ENCODE measurements around the gene ITGB4.
"Not testable (repeated sequence)": the region's sequence is repeated elsewhere in the genome, so short reads cannot be mapped to it uniquely, and the experiment has no call there.

Gene ITGB4

DNA sequence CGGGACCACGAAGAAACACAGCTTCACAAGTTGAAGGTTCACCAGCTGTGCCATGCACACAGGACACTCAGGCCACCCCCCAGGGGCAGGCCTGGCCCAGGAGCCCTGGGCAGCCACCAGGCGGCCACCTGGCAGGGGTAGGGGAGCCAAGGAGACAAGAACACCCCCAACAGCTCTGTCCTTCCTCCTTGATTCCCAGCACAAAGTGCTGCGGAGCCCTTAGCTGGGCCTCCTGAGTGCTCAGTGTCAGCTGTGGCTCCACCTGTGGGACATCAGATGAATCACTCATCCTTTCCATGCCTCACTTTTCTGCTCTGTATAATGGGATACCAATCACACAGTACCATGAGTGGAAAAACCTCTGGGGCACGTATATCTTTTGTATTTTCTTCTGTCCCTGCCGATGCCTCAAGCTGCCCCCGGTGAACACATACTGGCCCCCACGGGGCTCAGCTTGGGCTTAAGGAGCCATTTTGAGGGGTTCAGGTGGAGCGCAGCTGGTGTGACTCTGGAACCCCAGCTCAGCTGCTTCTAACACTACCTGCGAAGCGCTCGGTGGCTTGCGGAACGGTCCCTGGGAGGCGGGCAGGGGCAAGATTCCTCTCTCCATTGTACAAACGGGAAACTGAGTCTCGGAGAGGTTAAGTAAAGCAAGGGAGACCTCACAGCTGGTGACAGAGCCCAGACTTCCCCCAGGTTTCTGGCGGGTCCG, 31.7 kb downstream of the ITGB4 start:
- DNase-seq (ENCODE audit: low read depth in 2 of 2, low spot score in 1 of 2), result no peak

DNA sequence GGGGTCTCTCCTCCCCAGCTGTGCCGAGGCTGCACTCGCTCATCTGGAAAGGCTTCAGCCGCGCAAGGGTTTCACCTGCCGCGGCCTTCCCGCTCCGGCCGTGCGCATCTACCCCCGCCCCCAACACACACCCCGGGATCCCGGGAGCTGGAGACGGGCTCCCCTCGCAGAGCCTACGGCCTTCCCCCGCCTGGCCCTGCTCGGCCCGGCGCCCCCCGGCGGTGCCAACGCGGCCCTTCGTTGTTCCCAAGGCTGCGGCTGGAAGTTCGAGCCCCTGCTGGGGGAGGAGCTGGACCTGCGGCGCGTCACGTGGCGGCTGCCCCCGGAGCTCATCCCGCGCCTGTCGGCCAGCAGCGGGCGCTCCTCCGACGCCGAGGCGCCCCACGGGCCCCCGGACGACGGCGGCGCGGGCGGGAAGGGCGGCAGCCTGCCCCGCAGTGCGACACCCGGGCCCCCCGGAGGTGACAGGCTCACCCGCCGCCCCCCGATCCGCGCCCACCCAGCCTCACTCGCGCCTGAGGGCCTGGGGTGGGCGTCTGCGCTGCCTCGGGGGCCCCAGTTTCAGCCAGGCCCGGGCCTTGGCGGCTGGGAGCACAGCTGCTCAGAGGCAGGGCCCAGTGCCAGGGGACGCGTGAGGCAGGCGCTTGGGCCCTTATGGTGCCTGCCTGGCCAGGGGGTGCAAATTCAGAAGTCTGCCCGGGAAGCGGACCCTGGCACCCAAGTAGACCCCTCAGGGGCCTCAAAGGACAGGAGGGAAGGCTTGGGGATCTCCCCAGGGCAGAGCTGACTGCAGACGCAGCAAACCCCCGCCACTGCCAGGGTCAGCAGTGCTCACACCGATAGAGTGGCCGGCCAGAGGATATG, 32.5 kb downstream of the ITGB4 start:
- peak; percentile 45 to 52 for DNase-seq (ENCODE audit: low read depth in 2 of 2, low spot score in 1 of 2)

DNA sequence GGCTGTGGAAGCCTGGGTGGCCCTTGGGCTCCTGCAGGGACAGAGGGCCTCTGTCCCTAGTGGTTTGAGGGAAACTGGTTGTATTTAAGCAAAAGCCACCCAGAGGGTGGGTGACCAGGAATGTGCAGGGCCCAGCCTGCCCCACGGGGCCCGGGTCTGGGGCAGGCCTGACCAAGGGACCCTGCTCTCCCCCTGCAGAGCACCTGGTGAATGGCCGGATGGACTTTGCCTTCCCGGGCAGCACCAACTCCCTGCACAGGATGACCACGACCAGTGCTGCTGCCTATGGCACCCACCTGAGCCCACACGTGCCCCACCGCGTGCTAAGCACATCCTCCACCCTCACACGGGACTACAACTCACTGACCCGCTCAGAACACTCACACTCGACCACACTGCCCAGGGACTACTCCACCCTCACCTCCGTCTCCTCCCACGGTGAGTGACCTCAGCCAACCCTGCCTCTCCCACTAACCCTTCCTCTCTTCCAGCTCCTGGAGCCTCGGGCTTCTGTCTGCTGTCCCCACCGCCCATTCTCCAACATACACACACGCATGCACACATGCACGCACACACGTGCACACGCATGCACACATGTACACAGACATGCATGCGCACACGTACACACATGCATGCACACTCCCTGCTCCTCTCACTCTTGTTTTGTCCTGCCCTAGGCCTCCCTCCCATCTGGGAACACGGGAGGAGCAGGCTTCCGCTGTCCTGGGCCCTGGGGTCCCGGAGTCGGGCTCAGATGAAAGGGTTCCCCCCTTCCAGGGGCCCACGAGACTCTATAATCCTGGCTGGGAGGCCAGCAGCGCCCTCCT, 33.3 kb downstream of the ITGB4 start:
- DNase-seq (ENCODE audit: low read depth in 2 of 2, low spot score in 1 of 2), result no peak

DNA sequence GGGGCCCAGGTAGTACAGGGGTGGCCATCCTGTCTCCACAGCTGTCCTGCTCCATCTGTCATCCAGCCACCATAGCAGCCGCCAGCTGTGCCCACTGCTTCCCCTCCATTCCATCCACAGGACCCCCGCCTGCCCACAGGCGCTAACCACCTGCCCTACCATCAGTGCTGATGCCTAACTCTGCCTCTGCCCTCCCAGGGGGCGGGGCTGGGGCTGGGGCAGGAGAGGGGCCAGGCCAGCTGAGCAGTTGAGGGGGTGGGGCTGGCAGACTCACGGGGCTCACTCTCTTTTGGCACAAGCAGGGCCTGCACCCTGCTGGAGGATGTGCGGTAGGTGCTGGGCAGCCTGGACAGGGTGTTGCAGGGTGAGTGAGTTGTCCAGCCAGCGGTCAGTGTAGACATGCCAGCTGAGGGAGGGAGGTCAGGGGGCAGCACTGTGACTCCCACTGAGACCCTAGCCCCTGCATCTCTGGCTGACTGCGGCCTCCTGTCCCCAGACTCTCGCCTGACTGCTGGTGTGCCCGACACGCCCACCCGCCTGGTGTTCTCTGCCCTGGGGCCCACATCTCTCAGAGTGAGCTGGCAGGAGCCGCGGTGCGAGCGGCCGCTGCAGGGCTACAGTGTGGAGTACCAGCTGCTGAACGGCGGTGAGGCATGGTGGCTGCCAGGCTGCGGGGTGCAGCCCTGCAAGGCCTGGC, 34.1 kb downstream of the ITGB4 start:
- no peak for DNase-seq (ENCODE audit: low read depth in 2 of 2, low spot score in 1 of 2)

DNA sequence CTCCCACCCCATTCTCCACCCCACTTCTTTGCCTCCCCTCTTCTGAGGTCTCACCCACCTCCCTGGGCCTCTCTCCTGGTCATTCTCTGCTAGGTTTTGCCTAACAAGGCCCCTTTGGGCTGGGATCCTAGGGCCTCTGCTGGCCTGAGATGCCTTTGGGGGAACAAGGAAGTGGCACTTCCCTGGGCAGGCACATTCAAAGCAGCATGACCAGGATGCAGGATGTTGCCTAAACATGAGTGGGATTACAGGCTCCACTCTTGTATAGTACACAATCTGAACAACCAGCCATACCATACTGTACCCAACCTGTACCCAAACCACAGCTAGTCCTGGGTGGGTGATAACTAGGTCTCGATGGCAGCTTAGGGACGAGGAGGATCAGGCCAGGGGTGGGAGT, 34.7 kb downstream of the ITGB4 start:
- DNase-seq (ENCODE audit: low read depth in 2 of 2, low spot score in 1 of 2), result no peak

DNA sequence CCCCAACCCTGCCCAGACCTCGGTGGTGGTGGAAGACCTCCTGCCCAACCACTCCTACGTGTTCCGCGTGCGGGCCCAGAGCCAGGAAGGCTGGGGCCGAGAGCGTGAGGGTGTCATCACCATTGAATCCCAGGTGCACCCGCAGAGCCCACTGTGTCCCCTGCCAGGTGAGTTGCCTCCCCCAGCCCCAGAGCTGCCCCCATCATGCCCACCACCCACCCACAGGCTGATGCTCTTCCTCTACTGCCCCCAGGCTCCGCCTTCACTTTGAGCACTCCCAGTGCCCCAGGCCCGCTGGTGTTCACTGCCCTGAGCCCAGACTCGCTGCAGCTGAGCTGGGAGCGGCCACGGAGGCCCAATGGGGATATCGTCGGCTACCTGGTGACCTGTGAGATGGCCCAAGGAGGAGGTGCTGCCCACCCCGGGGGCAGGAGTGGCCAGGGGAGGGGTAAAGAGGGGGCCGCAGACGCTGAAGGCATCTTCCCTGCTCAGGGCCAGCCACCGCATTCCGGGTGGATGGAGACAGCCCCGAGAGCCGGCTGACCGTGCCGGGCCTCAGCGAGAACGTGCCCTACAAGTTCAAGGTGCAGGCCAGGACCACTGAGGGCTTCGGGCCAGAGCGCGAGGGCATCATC, 35.3 kb downstream of the ITGB4 start:
- no peak for DNase-seq (ENCODE audit: low read depth in 2 of 2, low spot score in 1 of 2)

DNA sequence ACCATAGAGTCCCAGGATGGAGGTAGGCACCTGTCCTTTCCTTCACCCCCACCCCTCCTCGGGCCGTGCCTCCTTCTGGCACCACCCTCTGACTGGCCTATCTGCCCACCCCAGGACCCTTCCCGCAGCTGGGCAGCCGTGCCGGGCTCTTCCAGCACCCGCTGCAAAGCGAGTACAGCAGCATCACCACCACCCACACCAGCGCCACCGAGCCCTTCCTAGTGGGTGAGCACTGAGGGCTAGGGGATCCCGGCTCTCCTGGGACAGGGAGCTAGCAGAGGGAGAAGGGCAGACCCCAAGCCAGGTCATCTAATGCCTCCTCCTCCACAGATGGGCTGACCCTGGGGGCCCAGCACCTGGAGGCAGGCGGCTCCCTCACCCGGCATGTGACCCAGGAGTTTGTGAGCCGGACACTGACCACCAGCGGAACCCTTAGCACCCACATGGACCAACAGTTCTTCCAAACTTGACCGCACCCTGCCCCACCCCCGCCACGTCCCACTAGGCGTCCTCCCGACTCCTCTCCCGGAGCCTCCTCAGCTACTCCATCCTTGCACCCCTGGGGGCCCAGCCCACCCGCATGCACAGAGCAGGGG, 35.9 kb downstream of the ITGB4 start:
- DNase-seq (ENCODE audit: low read depth in 2 of 2, low spot score in 1 of 2), result no peak

DNA sequence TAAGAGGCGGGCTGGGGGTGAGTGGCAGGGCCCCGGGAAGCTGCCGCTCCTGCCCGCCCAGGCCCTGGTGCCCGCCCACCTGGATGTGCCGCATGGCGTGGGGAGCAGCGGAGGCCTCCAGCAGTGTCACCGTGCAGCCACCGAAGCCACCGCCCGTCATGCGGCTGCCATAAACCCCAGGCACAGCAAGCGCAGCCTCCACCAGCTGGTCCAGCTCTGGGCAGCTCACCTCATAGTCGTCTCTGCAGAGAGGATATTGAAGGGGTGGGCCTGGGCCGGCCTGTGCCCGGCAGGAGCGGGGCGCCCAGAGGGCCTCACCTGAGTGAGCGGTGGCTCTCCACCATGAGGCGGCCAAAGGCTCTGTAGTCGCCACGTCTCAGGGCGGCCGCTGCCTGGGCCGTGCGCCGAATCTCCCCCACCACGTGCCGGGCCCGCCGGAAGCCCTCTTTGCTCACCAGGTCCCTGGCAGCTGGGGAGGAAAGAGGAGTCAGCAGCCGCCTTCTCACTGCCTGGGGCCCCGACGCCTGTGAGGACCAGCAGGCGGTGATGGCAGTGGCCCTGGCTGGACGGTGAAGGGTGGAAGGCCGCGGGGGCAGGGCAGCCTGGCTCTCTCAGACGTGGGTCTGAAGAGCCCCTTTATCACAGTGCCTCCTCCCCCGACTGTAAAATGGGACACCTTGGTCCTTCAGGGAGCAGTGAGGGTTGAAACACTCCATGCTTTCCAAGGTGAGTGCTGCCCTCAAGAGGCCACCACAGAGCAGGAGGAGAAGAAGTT, 37.1 kb downstream of the ITGB4 start:
- DNase-seq (ENCODE audit: low read depth in 2 of 2, low spot score in 1 of 2), result no peak

DNA sequence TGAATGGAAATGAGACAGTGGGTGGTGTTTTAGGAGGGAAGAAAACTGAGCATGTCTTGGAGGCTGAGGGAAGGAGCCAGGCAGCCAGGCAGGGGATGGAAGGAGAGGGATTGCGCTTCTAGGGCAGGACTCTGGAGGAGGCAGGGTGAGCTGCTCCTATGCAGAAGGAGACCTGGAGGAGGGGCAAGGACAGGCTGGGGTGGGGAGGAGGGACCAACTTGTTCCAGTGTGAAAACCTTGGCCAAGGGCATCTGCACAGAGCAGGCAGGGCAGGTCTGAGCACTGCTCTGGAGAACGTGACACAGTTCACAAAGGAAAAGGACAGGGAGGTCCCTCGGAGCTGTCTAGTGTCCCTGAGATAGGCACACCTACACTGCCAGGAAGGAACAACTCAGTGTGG, 38.2 kb downstream of the ITGB4 start:
- no peak for DNase-seq (ENCODE audit: low read depth in 2 of 2, low spot score in 1 of 2)

DNA sequence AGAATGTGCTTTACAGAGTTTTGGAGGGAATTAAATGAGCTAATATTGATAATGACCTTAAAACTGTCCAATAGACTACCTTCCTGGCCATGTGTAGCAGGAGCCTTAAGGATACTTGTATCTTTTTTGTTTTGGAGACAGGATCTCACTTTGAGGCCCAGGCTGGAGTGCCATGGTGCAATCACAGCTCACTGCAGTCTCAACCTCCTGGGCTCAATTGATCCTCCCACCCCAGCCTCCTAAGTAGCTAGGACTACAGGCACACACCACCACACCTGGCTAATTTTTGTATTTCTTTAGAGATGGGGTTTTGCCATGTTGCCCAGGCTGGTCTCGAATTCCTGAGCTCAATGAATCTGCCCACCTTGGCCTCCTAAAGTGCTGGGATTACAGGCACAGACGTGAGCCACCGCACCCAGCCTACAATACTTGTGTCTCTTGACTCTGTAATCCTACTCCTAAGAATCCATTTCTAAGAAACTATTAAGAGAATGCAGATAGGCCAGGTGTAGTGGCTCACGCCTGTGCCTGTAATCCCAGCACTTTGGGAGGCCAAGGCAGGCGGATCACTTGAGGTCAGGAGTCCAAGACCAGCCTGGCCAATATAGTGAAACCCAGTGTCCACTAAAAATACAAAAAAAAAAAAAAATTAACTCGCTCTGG, 38.9 kb downstream of the ITGB4 start:
- not testable (repeated sequence) for DNase-seq (ENCODE audit: low read depth in 2 of 2, low spot score in 1 of 2)

DNA sequence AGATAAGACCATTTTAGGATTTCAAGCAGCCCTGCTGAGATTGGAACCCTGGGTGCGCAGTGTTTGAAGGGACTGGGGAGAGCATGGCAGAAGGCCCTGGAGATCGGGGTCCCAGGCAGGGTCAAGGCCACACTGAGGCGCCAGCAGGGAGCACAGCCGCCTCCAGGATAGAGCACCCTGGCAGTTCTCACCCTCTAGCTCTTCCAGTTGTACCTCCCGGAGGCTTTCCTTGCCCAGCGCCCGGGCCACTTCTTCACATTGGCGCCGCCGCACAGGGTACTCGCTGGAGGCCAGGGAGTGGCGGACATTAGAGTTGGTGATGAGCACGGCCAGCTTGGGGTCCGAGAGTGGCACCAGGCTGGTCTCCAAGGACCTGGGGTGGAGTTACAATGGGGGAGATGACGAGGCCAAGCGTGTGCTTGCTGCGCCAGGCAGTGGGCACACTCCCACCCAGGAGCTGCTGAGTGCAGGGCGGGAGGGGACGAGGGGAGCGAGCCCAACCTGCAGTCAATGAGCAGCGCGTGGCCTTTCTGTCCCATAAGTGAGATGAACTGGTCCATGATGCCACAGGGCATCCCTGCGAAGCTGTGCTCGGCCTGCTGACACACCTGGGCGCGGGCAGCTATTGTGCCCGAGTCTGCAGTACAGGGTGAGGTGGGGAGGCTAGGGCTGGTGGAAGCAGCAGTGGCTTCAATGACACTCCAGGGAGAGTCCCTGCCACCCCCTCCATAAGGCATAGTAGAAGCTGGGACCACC, 41.4 kb downstream of the ITGB4 start:
- no peak for DNase-seq (ENCODE audit: low read depth in 2 of 2, low spot score in 1 of 2)

DNA sequence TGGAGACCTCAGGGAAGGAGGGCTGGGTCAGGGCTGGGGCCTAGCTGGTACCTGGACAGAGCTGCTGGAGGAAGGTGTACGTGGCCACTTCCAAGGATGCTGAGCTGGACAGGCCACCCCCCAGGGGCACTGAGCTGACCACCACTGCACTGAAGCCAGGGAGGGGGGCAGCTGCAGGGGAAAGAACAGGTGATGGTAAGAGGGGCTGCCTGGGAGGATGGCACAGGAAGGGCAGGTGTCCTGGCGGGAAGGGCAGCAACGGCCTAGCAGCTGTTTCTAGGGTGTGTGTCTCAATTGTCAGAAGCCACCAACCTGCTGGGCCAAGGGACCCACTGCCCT, 42.0 kb downstream of the ITGB4 start:
- no peak for DNase-seq (ENCODE audit: low read depth in 2 of 2, low spot score in 1 of 2)

DNA sequence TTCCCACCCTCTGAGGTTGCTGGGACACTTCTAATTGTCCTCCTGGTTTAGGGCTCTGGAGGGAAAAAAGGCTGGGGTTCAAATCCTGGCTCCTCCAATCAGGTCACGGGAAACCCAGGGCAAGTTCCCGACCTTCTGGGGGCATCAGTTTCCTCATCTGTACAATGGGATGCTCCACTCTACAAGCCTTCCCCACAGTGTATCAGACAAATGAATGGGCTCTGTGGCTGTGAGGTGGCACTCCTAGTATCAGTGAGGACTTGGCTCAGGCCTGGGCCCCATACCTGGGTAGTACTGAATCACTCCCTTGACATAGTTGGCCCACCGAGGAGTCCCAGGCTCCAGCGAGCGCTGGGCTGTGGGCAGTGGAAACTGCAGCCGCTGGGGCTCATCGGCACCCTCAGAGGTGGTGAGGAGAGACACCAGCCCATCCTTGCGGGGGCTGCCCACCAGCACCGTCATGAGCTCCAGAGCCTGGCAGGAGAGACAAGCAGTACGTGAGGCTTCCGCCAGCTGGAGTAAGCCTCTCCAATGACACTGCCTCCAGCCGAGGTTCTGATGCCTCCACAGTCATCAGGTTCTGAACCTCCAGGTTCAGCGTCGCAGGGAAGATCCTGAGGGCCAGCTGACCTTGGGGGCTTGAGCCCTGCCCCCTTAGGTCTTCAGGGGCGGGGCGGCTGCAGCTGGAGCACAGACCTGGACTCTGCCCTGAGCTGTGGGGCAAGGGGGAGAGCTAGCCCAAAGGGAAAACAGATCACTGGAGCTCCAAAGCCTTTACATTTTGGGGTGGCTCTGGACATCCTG, 42.6 kb downstream of the ITGB4 start:
- no peak for DNase-seq (ENCODE audit: low read depth in 2 of 2, low spot score in 1 of 2)

DNA sequence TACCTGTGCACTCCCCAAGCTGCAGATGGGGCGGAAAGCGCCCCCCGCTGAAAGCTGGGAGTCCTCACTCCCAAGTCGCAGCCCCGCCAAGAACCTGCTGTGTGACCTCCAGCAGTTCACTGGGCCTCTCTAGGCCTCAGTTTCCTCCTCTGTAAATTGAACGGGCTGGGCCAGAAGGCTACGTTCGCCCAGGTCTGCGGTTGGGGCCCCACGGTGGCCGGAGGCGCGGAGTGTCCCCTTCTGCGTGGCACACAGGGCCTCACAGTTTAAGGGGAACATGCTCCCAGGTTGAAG, 43.1 kb downstream of the ITGB4 start:
- DNase-seq (ENCODE audit: low read depth in 2 of 2, low spot score in 1 of 2), result no peak

DNA sequence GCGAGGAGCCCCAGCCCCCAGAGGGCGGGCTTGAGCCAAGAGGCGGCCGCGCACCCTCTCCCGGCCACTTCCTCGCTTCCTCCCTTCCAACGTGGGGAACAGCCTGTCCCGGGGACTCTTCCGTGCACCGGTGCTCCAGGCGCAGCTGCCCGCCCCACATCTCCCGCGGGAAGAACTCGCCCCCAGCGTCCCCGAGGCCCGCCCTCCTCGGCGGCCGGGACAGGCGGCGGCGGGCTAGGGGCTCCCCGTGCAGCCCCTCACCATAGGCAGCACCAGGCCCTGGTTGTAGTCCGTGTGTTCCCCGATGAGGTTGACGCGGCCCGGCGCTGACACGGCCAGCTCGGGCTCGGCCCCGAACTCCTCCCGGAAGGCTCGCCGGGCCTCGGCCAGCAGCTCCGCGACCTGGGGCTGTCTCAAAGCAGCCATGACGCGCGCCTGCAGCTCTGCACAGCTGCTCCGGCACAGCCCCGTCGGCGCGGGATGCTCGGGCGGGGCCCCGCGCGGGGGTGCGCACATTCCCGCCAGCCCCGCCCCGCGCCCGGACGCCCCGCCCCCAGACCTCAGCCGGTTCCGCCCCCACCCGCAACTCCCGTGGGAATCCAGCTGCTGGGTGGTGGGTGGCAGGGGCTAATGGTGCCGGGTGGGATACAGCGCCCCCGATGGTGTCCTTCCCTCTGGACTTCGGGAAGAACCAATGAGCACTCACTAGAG, 43.6 kb downstream of the ITGB4 start, which contains the start of gene GALK1:
Gene GALK1 (minus strand): TSS at position 482 of the 711 bp plus-strand sequence. CDS start 56 bp downstream, at position 426.
- peak in 1 of 2 donors; percentile 49 for DNase-seq (ENCODE audit: low read depth in 2 of 2, low spot score in 1 of 2)

DNA sequence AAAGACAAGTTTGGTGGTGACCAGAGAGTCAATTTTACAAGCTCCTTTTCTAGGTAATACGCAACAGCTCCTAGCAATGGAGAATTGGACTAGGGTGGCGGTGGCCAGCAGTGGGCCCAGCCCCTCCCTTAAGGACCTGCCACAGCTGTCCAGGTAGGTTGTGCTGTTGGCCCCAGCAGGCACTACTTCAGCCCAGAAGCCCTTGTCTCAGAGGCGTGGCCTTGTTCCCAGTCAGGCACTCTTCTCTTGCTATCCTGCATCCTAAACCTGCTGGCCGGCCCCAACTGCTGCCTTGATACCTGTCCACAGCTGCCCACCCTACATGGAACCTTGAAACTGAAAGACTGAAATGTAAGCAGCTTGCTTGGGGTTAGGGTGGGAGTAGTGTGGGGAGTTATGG, 44.7 kb downstream of the ITGB4 start:
- no peak for DNase-seq (ENCODE audit: low read depth in 2 of 2, low spot score in 1 of 2)

DNA sequence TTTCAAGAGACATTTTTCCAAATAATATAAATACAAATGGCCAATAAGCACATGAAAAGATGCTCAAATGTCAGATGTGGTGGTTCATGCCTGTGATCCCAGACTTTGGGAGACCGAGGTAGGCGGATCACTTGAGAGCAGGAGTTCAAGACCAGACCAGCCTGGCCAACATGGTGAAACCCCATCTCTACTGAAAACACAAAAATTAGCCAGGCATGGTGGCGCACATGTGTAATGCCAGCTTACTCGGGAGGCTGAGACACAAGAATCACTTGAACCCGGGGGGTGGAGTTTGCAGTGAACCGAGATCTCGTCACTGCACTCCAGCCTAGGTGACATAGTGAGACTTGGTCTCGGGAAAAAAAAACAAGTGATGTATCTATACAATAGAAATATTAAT, 46.6 kb downstream of the ITGB4 start:
- no peak for DNase-seq (ENCODE audit: low read depth in 2 of 2, low spot score in 1 of 2)

Data from stimulated activated CD8-positive, alpha-beta memory T cell treated with anti-CD3 and anti-CD28 coated beads, Interleukin-4, amount 100 ng/mL, for 1 hour (primary cell).